Stimulated activated CD8-positive, alpha-beta memory T cell treated with anti-CD3 and anti-CD28 coated beads, Interleukin-15, amount 100 ng/mL, for 24 hours (primary cell): ENCODE data around the gene CPLX4.

Source experiments
- DNase-seq: peaks from one replicate; pipeline ENCODE4 v3.0.0-alpha.2; 2020; ENCODE audit warnings: low read depth

The CPLX4 gene

GRCh38 chr18:59318460-59319050 is at the start of gene CPLX4:
Gene CPLX4 (minus strand): TSS chr18:59318649. CDS start chr18:59318462, 187 bp downstream.
- DNase-seq, result no peak

- DNase-seq, result no peak
Measured at GRCh38 chr18:59360381-59360780, 41.9 kb upstream of the CPLX4 start.

GRCh38 chr18:59359576-59359952 is 41.1 kb upstream of the CPLX4 start:
- no peak for DNase-seq

- DNase-seq, result peak; percentile 95
Measured at GRCh38 chr18:59358712-59359575, 40.5 kb upstream of the CPLX4 start, which contains the start of gene LMAN1. Gene LMAN1 (minus strand): TSS chr18:59359265. CDS start chr18:59359244, 21 bp downstream.

GRCh38 chr18:59358414-59358711 is 39.9 kb upstream of the CPLX4 start:
- no peak for DNase-seq

GRCh38 chr18:59357928-59358327 is 39.5 kb upstream of the CPLX4 start:
- no peak for DNase-seq

GRCh38 chr18:59354731-59355130 is 36.3 kb upstream of the CPLX4 start:
- DNase-seq, result no peak

GRCh38 chr18:59353079-59353680 is 34.7 kb upstream of the CPLX4 start:
- DNase-seq, result no peak

GRCh38 chr18:59352250-59352855 is 33.9 kb upstream of the CPLX4 start:
- DNase-seq, result no peak

GRCh38 chr18:59345556-59345955 is 27.1 kb upstream of the CPLX4 start:
- DNase-seq, result no peak

GRCh38 chr18:59344996-59345395 is 26.5 kb upstream of the CPLX4 start:
- DNase-seq, result no peak

- DNase-seq, result no peak
Measured at GRCh38 chr18:59343926-59344325, 25.5 kb upstream of the CPLX4 start.

GRCh38 chr18:59340817-59341216 is 22.4 kb upstream of the CPLX4 start:
- no peak for DNase-seq

GRCh38 chr18:59340312-59340711 is 21.9 kb upstream of the CPLX4 start:
- DNase-seq, result no peak

- no peak for DNase-seq
Measured at GRCh38 chr18:59332986-59333385, 14.5 kb upstream of the CPLX4 start.

- DNase-seq, result no peak
Measured at GRCh38 chr18:59328683-59329082, 10.2 kb upstream of the CPLX4 start.

GRCh38 chr18:59325965-59326364 is 7.5 kb upstream of the CPLX4 start:
- DNase-seq, result no peak

GRCh38 chr18:59324623-59324971 is 6.1 kb upstream of the CPLX4 start:
- no peak for DNase-seq

- DNase-seq, result no peak
Measured at GRCh38 chr18:59323931-59324622, 5.6 kb upstream of the CPLX4 start.

- no peak for DNase-seq
Measured at GRCh38 chr18:59311631-59312030, 6.8 kb downstream of the CPLX4 start.

- no peak for DNase-seq
Measured at GRCh38 chr18:59308938-59309260, 9.6 kb downstream of the CPLX4 start.

GRCh38 chr18:59308248-59308937 is 10.1 kb downstream of the CPLX4 start:
- DNase-seq, result peak; percentile 65
